ENCODE data around the gene TM2D3.

Gene TM2D3

DNA sequence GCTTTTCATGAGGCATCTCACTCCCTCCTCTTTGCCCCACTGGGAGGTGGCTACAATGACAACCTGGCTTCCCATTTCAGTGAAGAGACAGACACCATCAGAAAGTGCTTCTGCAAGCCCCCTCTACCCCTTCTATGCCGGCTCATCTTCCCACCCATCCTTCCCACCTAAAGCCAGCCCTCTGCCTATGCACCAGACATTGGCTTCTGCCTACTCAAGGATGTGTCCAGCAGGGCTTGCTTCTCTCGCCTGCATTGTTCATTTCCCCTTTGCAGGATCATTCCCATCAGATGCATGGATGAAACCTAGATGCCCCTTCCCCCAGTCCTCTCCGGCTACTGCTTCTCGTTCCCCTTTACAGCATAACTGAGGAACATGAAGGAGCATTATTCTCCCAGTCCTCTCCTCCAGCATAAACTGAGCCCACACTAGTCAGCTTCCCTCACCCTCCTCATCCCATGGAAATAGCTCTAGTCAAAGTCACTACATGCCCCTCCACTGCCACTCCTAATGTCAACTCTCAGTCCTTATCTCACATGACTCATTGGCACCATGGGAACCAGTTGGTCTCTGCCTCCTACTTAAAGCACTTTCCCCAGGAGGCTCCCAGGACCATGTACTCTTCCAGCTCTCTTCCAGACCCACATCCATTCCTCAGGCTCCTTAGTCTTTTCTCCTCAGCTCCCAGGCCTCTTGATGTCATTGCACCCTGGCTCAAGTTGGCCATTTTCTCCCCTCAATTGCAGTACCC lies 47.9 kb downstream of the TM2D3 start:
- no peak for DNase-seq (ENCODE audit: low read depth)

DNA sequence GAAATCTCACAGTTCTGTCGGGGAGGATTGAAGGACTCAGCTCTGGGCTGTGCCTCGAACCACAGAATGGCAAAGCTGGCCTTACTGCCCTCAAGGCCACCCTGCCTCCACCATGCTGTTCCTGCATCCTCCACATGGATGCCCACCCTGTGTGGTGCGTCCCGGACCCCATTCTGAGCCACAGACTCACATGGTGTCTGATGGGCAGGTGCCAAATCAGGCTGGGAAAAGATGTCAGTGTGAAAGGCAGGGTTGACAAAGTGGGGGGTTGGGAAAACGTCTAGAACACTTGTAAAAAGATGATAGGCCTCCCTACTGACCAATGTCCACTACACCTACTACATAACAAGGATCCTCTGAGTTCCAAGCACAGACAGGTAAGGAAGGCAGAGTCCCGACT lies 49.4 kb downstream of the TM2D3 start:
- no peak for DNase-seq (ENCODE audit: low read depth)

- DNase-seq (ENCODE audit: low read depth) = no peak
These were observed 52.1 kb downstream of the TM2D3 start for GRCh38 chr15:101600035-101600434.

DNA sequence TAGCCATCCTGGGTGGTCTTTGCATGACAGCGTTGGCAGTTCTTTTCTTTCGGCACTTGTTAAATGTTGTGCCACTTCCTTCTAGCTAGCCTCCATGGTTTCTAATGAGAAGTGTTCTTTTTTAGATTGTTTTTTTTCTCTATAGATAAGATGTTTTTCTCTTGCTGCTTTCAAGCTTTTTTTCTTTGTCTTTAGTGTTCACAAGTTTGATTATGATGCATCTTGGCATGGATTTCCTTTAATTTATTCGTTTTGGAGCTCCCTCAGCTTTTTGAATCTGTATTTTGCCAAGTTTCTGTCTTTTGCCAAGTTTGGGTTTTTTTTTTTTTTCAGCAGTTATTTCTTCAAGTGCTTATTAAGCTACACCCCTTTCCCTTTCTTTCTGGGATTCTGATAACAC lies 53.1 kb downstream of the TM2D3 start:
- no peak for DNase-seq (ENCODE audit: low read depth)

- DNase-seq (ENCODE audit: low read depth) = no peak
These were observed 54.7 kb downstream of the TM2D3 start for GRCh38 chr15:101597360-101597928.

DNA sequence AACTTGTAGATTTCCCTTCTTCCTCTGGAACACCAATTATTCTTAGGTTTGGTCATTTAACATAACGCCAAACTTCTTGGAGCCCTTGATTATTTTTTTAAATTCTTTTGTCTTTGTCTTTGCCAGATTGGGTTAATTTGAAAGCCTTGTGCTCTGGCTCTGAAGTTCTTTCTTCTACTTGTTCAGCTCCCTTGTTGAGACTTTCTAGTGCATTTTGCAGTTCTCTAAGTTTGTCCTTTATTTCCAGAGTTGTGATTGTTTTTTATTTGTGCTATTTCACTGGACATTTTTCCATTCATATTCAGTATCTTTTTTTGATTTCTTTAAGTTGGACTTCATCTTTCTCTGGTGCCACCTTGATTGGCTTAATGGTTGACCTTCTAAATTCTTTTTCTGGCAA lies 55.5 kb downstream of the TM2D3 start:
- no peak for DNase-seq (ENCODE audit: low read depth)
